B cell (primary cell): Measurements from ENCODE around the gene FXYD4. TPM values are rescaled to one million over a fixed set of nuclear protein-coding genes. Genes with fewer than 3 reads are reported as not detected.

ENCODE experiments used
- ATAC-seq: fragments of 200-7000 bp; cut with Tn5 transposase; one replicate; pipeline ENCODE4 v1.10.0; 2021; ENCODE audit warnings: low read depth, mild to moderate bottlenecking, moderate number of reproducible peaks, moderate library complexity
- CTCF ChIA-PET: fragments of 350-600 bp; sonication (Branson Sonifier 250); formaldehyde crosslinking; loops from one replicate; lab custom pipeline; 2021; ENCODE audit warnings: antibody characterized with exemption, inconsistent platforms; lab: Charles Lee
- POLR2A ChIA-PET: fragments of 350-600 bp; sonication (Branson Sonifier 250); formaldehyde crosslinking; loops from one replicate; lab custom pipeline; 2021; ENCODE audit warnings: antibody characterized with exemption; lab: Charles Lee
- DNase-seq: peaks from one replicate; pipeline ENCODE4 v3.0.0; 2013
- H2AFZ ChIP-seq: 2 replicates; pipeline ENCODE4 v1.6.1; 2012; ENCODE audit warnings: mild to moderate bottlenecking, low read depth, low read length; ENCODE audit not compliant: insufficient read depth, poor library complexity, severe bottlenecking
- H3K27ac ChIP-seq, 2 donors: 1 replicate in 1 of 2; 2 replicates in 1 of 2; pipeline ENCODE4 v1.5.1; 2012 to 2013; ENCODE audit warnings: low read length in 2 of 2, mild to moderate bottlenecking in 2 of 2, moderate library complexity in 1 of 2
- H3K27me3 ChIP-seq, 4 experiments: fragments of 200-600 bp in 1 of 4; sonication (generic) in 1 of 4; replicated peaks in 1 of 4; 1 replicate in 2 of 4; 2 replicates in 2 of 4; pipeline versions ENCODE4 v1.6.1 to v1.7.0; 2013 to 2016; ENCODE audit warnings: low read length in 3 of 4, mild to moderate bottlenecking in 2 of 4, mixed read lengths in 1 of 4, moderate library complexity in 1 of 4; ENCODE audit not compliant: insufficient read depth in 4 of 4, control insufficient read depth in 3 of 4; ENCODE audit errors: control extremely low read depth in 1 of 4
- H3K36me3 ChIP-seq, 2 experiments: replicated peaks in 1 of 2; 1 replicate in 1 of 2; 2 replicates in 1 of 2; pipeline versions ENCODE4 v1.6.1 to v1.7.1; 2013; ENCODE audit warnings: low read length in 1 of 2; ENCODE audit not compliant: insufficient read depth in 2 of 2, control insufficient read depth in 1 of 2; ENCODE audit errors: control extremely low read depth in 1 of 2, extremely low read depth in 1 of 2
- H3K4me1 ChIP-seq, 2 donors: fragments of 200-600 bp in 1 of 2; sonication (generic) in 1 of 2; 1 replicate in 1 of 2; 2 replicates in 1 of 2; pipeline versions ENCODE4 v1.5.1 to v1.6.1; 2013 to 2017; ENCODE audit warnings: low read length in 2 of 2; ENCODE audit not compliant: control insufficient read depth in 2 of 2, insufficient read depth in 2 of 2
- H3K4me2 ChIP-seq: replicated peaks from 2 replicates; pipeline ENCODE3; 2012; ENCODE audit warnings: mild to moderate bottlenecking, low read depth, low read length; ENCODE audit not compliant: poor library complexity, severe bottlenecking
- H3K4me3 ChIP-seq, 5 experiments: fragments of 200-600 bp in 1 of 5; sonication (generic) in 1 of 5; 1 replicate in 3 of 5; 2 replicates in 2 of 5; pipeline versions ENCODE4 v1.5.1 to v1.7.0; 2011 to 2016; ENCODE audit warnings: low read length in 4 of 5, mild to moderate bottlenecking in 4 of 5, low read depth in 2 of 5, control low read depth in 1 of 5, moderate library complexity in 1 of 5; ENCODE audit not compliant: insufficient read depth in 1 of 5; ENCODE audit errors: control extremely low read depth in 1 of 5, extremely low read depth in 1 of 5
- H3K79me2 ChIP-seq: fragments of 200-600 bp; sonication (generic); one replicate; pipeline ENCODE4 v1.6.0; 2016; ENCODE audit warnings: low read length; ENCODE audit not compliant: control insufficient read depth, insufficient read depth
- H3K9ac ChIP-seq: fragments of 200-600 bp; sonication (generic); 2 replicates; pipeline ENCODE4 v1.6.1; 2017; ENCODE audit warnings: mild to moderate bottlenecking, low read length, moderate library complexity
- H3K9me3 ChIP-seq, 3 donors: one replicate each; pipeline versions ENCODE4 v1.6.1 to v1.7.1; 2013; ENCODE audit warnings: low read length in 2 of 3; ENCODE audit not compliant: control insufficient read depth in 2 of 3, insufficient read depth in 1 of 3; ENCODE audit errors: control extremely low read depth in 1 of 3
- H4K20me1 ChIP-seq: 2 replicates; pipeline ENCODE4 v1.6.0; 2012; ENCODE audit warnings: mild to moderate bottlenecking, low read length; ENCODE audit not compliant: insufficient read depth, control insufficient read depth, poor library complexity, severe bottlenecking
- H3K27ac Mint-ChIP-seq: one replicate; pipeline ENCODE4 v1.8.0; 2021; ENCODE audit warnings: mixed read lengths
- H3K27me3 Mint-ChIP-seq: one replicate; pipeline ENCODE4 v1.8.0; 2021; ENCODE audit warnings: mixed read lengths
- H3K4me1 Mint-ChIP-seq: one replicate; pipeline ENCODE4 v1.8.0; 2021; ENCODE audit warnings: mixed read lengths
- H3K4me3 Mint-ChIP-seq: one replicate; pipeline ENCODE4 v1.8.0; 2021; ENCODE audit warnings: mixed read lengths
- H3K9me3 Mint-ChIP-seq: one replicate; pipeline ENCODE4 v1.8.0; 2022; ENCODE audit warnings: mixed read lengths; ENCODE audit not compliant: insufficient read depth
- EZH2 ChIP-seq: IDR thresholded peaks from 2 replicates; pipeline ENCODE4 v1.6.1; 2012; ENCODE audit warnings: borderline replicate concordance, low read depth, mild to moderate bottlenecking, moderate library complexity, low read length; ENCODE audit not compliant: insufficient read depth, poor library complexity, severe bottlenecking
- WGBS: methylation state at CpG from one replicate; pipeline ENCODE4 v1.1.5; 2013; ENCODE audit warnings: missing lambda C conversion rate; ENCODE audit not compliant: insufficient coverage; 5-methylcytosine and 5-hydroxymethylcytosine counted together
- intact Hi-C: fragments of 100-400 bp; cut with micrococcal nuclease; formaldehyde crosslinking; loops from one replicate; pipeline ENCODE4 v1.10.0; 2022
- polyA plus RNA-seq: library from polyadenylated mRNA; depleted of rRNA; stranded (reverse); fragments of >200 nt; gene quantifications from 2 replicates; pipeline ENCODE4 v1.2.3, GENCODE V29; 2012
- total RNA-seq, 2 donors: library from RNA; stranded (reverse); fragments of 120-200 nt in 1 of 2; gene quantifications; 1 replicate in 1 of 2; 2 replicates in 1 of 2; pipeline versions ENCODE4 v1.2.3 to v1.2.4, GENCODE V29; 2013 to 2022
- TF ChIP-seq, protein P1 (sequence below): fragments of 200-600 bp; IDR thresholded peaks from one replicate; pipeline ENCODE4 v1.8.0; 2022; ENCODE audit warnings: antibody characterized with exemption, mild to moderate bottlenecking

The FXYD4 gene
- total and polyA plus RNA-seq, 2 donors (not counting 1 experiment from before 2014, with no cell fraction given), result not detected

DNA sequence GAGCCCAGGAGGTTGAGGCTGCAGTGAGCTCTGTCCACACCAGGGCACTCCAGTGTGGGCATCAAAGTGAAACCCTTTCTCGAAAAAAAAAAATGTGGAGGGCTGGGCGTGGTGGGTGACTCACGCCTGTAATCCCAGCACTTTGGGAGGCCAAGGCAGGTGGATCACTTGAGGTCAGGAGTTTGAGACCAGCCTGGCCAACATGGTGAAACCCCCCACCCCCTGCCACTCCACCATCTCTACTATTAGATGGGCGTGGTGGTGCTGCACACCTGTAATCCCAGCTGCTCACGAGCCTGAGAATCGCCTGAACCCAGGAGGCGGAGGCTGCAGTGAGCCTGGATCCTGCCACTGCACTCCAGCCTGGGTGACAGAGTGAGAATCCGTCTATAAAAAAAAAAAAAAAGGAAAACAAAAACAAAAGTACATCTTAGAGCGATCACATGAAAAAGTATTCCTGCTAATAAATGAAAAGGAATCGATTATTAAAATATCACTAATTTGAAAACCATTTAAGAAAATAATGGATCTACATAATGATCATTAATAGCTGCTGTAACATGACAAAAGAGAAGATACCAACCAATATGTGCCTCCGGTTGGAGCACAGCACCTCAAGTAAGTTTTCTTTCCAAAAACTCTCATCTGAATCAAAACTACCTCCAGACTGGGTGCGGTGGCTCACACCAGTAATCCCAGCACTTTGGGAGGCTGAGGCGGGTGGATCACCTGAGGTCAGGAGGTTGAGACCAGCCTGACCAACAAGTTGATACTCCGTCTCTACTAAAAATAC lies 32.7 kb downstream of the FXYD4 start:
- Histone ChIP-seq H2AFZ (no peak overlapping the region), H3K79me2 (peaks cover 94% of the 10 kb centered on the region), H3K4me3 (peak overlapping the region in 4 of 5 experiments; percentile 2 to 25 (median 11)), H3K4me1 (peaks cover 68 to 78% of the 10 kb centered on the region in 2 donors), H3K9ac (peak overlapping the region; percentile 25), H4K20me1 (peaks cover 83% of the 10 kb centered on the region), H3K4me2 (peak overlapping the region; percentile 100), H3K27me3 (no peaks in the 10 kb centered on the region), H3K36me3 (peaks cover 0 to 18% of the 10 kb centered on the region in 2 experiments), H3K27ac (peak overlapping the region; percentile 27 to 47), H3K9me3 (no peaks in the 10 kb centered on the region)
- DNase-seq (no peak), ATAC-seq (no peak)
- WGBS, result 63% methylated on average over 4 of the region's 14 CpGs
- Mint-ChIP-seq H3K27ac (peak overlapping the region; percentile 83), H3K9me3 (no peaks in the 10 kb centered on the region), H3K27me3 (no peaks in the 10 kb centered on the region), H3K4me3 (peak overlapping the region; percentile 90), H3K4me1 (peaks cover 65% of the 10 kb centered on the region)
- ChIA-PET POLR2A (interaction anchor here (0.6 to 0.7 kb wide), 4 partner anchors 21 to 219 kb away, joined by 3 to 7 read pairs (median 4); no protein-coding TSS in a partner anchor), CTCF (interaction anchor here (1.7 kb wide), 1 partner anchor 14 kb away, joined by 7 read pairs; no protein-coding TSS in a partner anchor)
- intact Hi-C loops, result loop anchor here (2.0 kb wide), 1 partner anchor 13 kb away; no protein-coding TSS in a partner anchor
- TF ChIP-seq, protein P1, sequence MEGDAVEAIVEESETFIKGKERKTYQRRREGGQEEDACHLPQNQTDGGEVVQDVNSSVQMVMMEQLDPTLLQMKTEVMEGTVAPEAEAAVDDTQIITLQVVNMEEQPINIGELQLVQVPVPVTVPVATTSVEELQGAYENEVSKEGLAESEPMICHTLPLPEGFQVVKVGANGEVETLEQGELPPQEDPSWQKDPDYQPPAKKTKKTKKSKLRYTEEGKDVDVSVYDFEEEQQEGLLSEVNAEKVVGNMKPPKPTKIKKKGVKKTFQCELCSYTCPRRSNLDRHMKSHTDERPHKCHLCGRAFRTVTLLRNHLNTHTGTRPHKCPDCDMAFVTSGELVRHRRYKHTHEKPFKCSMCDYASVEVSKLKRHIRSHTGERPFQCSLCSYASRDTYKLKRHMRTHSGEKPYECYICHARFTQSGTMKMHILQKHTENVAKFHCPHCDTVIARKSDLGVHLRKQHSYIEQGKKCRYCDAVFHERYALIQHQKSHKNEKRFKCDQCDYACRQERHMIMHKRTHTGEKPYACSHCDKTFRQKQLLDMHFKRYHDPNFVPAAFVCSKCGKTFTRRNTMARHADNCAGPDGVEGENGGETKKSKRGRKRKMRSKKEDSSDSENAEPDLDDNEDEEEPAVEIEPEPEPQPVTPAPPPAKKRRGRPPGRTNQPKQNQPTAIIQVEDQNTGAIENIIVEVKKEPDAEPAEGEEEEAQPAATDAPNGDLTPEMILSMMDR, result no peak
- no peak for TF ChIP-seq EZH2

DNA sequence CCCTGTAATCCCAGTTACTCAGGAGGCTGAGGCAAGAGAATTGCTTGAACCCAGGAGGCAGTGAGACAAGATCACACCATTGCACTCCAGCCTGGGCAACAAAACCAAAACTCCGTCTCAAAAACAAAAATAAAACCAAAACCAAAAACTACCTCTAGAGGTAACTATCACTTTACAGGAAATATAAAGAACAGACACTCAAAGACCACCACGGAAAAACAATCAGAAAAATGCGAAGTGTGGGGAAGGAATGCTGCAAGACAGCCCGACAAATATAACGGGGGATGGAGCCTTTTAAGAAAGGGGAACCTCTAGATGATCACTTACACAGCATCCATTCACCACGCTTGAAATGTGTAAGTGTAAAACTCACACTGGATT lies 33.3 kb downstream of the FXYD4 start:
- Histone ChIP-seq H3K4me2 (peak overlapping the region; percentile 100), H3K27ac (peak overlapping the region; percentile 27 to 47), H3K27me3 (no peaks in the 10 kb centered on the region), H3K36me3 (peaks cover 0 to 13% of the 10 kb centered on the region in 2 experiments), H3K9ac (peak overlapping the region; percentile 25), H3K4me1 (peaks cover 62 to 73% of the 10 kb centered on the region in 2 donors), H3K79me2 (peaks cover 92% of the 10 kb centered on the region), H2AFZ (no peak overlapping the region), H3K4me3 (peak overlapping the region in 4 of 5 experiments; percentile 2 to 25 (median 12)), H3K9me3 (no peaks in the 10 kb centered on the region), H4K20me1 (peaks cover 77% of the 10 kb centered on the region)
- H3K4me1 Mint-ChIP-seq, result peaks cover 62% of the 10 kb centered on the region
- H3K9me3 Mint-ChIP-seq, result no peaks in the 10 kb centered on the region
- ChIA-PET POLR2A (interaction anchor here (0.7 kb wide), 3 partner anchors 22 to 218 kb away, joined by 3 to 7 read pairs (median 3); no protein-coding TSS in a partner anchor), CTCF (no interaction called here)
- ATAC-seq (no peak), DNase-seq (peak; percentile 45)
- intact Hi-C loops, result loop anchor here (2.0 to 5.0 kb wide), 5 partner anchors 14 to 852 kb away; partner anchors contain the start of genes CSGALNACT2, ZNF32 and ZNF33B
- no peaks in the 10 kb centered on the region for H3K27me3 Mint-ChIP-seq
- no CpG with 5 or more reads among the region's 6 CpGs for WGBS
- no peak for TF ChIP-seq EZH2
- TF ChIP-seq, protein P1, result no peak
- H3K4me3 Mint-ChIP-seq, result peak overlapping the region; percentile 90
- H3K27ac Mint-ChIP-seq, result peak overlapping the region; percentile 83
